GM12892 (cell line): ENCODE results near the gene F11.

Experiments
- POLR2A ChIP-seq: IDR thresholded peaks from 2 replicates; pipeline ENCODE4 v1.6.1; 2011; ENCODE audit warnings: low read depth, low read length, control low read depth
- POLR2AphosphoS5 ChIP-seq: IDR thresholded peaks from 2 replicates; pipeline ENCODE4 v1.6.1; 2011; ENCODE audit warnings: low read depth, low read length, control low read depth

GRCh38 chr4:186243331-186243730, 22.7 kb upstream of the F11 start:
- TF ChIP-seq POLR2A (no peak), POLR2AphosphoS5 (no peak)
